ENCODE results near the gene HTT. TPM values are rescaled to one million over a fixed set of nuclear protein-coding genes. Genes with fewer than 3 reads are reported as not detected.

The HTT gene
- total and polyA plus RNA-seq, 2 of the 8 experiments (the other 6 are each of a cell fraction or from before 2014, with no cell fraction given), result 24.0 to 71.0 TPM

DNA sequence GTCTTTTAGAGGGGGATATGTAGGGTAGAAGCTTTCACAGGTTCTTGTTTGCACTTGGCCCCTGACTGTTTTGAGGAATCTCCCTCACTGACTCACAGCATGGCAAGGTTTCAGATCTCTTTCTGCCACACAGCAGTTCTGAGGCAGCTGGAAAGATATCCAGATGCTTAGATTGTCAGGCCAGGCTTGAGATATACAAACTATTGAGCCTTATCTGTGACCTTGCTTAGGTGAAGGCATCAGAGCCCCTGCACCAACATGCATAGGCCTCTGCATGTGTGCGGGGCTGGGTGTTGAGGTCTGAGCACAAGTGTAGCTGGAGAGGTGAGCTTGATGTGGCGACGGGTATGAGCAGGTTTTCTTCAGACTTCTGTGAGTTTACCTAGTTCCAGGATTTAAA, 93.5 kb downstream of the HTT start:
- Histone ChIP-seq H2BK15ac (ENCODE audit: low read length) (no peak overlapping the region), H4K5ac (ENCODE audit: insufficient read length, low read depth, low read length) (no peak overlapping the region), H2BK5ac (ENCODE audit: low read depth, low read length) (no peak overlapping the region), H4K20me1 (replicated peaks in 1 of 2; ENCODE audit: control insufficient read depth in 1 of 2, insufficient read depth in 2 of 2, low read length in 2 of 2) (peaks cover 0 to 4% of the 10 kb centered on the region in 2 experiments), H3K27ac (ENCODE audit: low read depth, low read length) (0 out of 2 replicates have a peak overlapping the region, but pooled peaks have one; percentile 32), H2BK120ac (replicated peaks; ENCODE audit: low read depth, low read length) (no peak overlapping the region), H3K4ac (replicated peaks; ENCODE audit: insufficient read length, low read depth, low read length) (no peak overlapping the region), H2AFZ (ENCODE audit: low read length) (no peak overlapping the region), H2AK5ac (ENCODE audit: low read depth, low read length) (no peak overlapping the region), H3K27me3 (replicated peaks in 1 of 4; ENCODE audit: control insufficient read depth in 3 of 4, extremely low read depth in 1 of 4, insufficient read depth in 3 of 4, low read length in 3 of 4) (no peaks in the 10 kb centered on the region), H3K23ac (ENCODE audit: insufficient read length) (no peak overlapping the region), H2BK20ac (ENCODE audit: low read length) (no peak overlapping the region), H4K8ac (ENCODE audit: extremely low read depth, insufficient read depth, low read length) (no peak overlapping the region), H3K4me2 (ENCODE audit: insufficient read depth in 1 of 2, low read depth in 2 of 2, low read length in 2 of 2) (peak overlapping the region; percentile 34 to 49; a peak in 3 of 4 replicates), H3K56ac (replicated peaks; ENCODE audit: insufficient read length, low read depth, low read length) (no peak overlapping the region), H3K79me2 (ENCODE audit: control insufficient read depth in 1 of 2, insufficient read depth in 2 of 2, low read length in 2 of 2) (peaks cover 0 to 13% of the 10 kb centered on the region in 2 experiments; a peak in 2 of 4 replicates), H3K9ac (replicated peaks in 1 of 4; ENCODE audit: extremely low read depth in 1 of 4, low read depth in 3 of 4, low read length in 3 of 4) (no peak overlapping the region), H3K79me1 (ENCODE audit: low read depth, low read length) (peaks cover 5% of the 10 kb centered on the region), H3K9me3 (ENCODE audit: insufficient read depth in 2 of 2, low read depth in 1 of 2, low read length in 1 of 2) (no peaks in the 10 kb centered on the region), H3K36me3 (ENCODE audit: control insufficient read depth in 2 of 4, insufficient read depth in 4 of 4, low read length in 3 of 4) (peaks cover 8 to 14% (median 10%) of the 10 kb centered on the region in 4 experiments; a peak in 7 of 8 replicates), H3K14ac (ENCODE audit: insufficient read length) (no peak overlapping the region), H2BK12ac (ENCODE audit: low read depth, low read length) (no peak overlapping the region), H3K23me2 (ENCODE audit: low read depth, low read length) (no peaks in the 10 kb centered on the region), H4K91ac (replicated peaks; ENCODE audit: insufficient read length, low read length) (no peak overlapping the region), H3K18ac (ENCODE audit: extremely low read depth, low read length) (peak overlapping the region; percentile 85; the same call in 1 of the 2 replicates), H3K4me1 (replicated peaks in 1 of 4; ENCODE audit: control insufficient read depth in 3 of 4, insufficient read depth in 4 of 4, low read length in 3 of 4) (peaks cover 0 to 14% (median 8%) of the 10 kb centered on the region in 4 experiments; a peak in 5 of 7 replicates), H3K4me3 (ENCODE audit: extremely low read depth in 1 of 4, insufficient read depth in 2 of 4, low read depth in 3 of 4, low read length in 4 of 4) (peak overlapping the region in 1 of 4 experiments; percentile 25; a peak in 1 of 8 replicates)
- POLR2A ChIA-PET (ENCODE audit: partially characterized antibody), result no interaction called here
- CTCF ChIA-PET (ENCODE audit: partially characterized antibody), result interaction anchor here (0.6 kb wide), 1 partner anchor 16 kb away, joined by 4 read pairs; no protein-coding TSS in a partner anchor
- DNase-seq (ENCODE audit: low read depth in 1 of 2, low spot score in 2 of 2) (no peak), FAIRE-seq (peak; percentile 70)
- WGBS, 2 experiments (ENCODE audit: extremely low coverage in 1 of 2, insufficient coverage in 1 of 2, insufficient read length in 1 of 2, insufficient replicate concordance in 2 of 2, low coverage in 1 of 2, low lambda C conversion rate in 2 of 2, missing lambda C conversion rate in 1 of 2), result 55% methylated on average over 3 of the region's 3 CpGs; no CpG with 5 or more reads in 1 of the 2 experiments
- TF ChIP-seq ATF3 (IDR thresholded peaks at IDR 0.05; ENCODE audit: insufficient read depth, low read depth, low read length) (no peak), POLR2A (IDR thresholded peaks at IDR 0.05; ENCODE audit: control extremely low read depth in 1 of 2, low read depth in 2 of 2, low read length in 2 of 2) (no peak), FOSL1 (IDR thresholded peaks at IDR 0.05; ENCODE audit: insufficient read depth, low read depth, low read length) (no peak)
